HEK293 (cell line): Measurements from ENCODE around the gene SMKR1.
"Not testable (repeated sequence)": the region's sequence is repeated elsewhere in the genome, so short reads cannot be mapped to it uniquely, and the experiment has no call there.

ENCODE experiments used
- ZNF138 ChIP-seq: fragments of 450-650 bp; formaldehyde crosslinking; IDR thresholded peaks from 2 replicates; pipeline ENCODE4 v1.5.1; 2016; ENCODE audit warnings: missing biosample characterization, missing genetic modification characterization, borderline replicate concordance
- ZNF140 ChIP-seq: fragments of 450-650 bp; formaldehyde crosslinking; IDR thresholded peaks from 2 replicates; pipeline ENCODE4 v1.5.1; 2016; ENCODE audit warnings: missing biosample characterization, missing genetic modification characterization
- ZNF324 ChIP-seq: fragments of 450-650 bp; formaldehyde crosslinking; IDR thresholded peaks from 2 replicates; pipeline ENCODE4 v1.5.1; 2016; ENCODE audit warnings: missing biosample characterization, missing genetic modification characterization
- ZNF366 ChIP-seq: fragments of 450-650 bp; formaldehyde crosslinking; conservative IDR thresholded peaks from 2 replicates; pipeline ENCODE4 v1.5.1; 2016; ENCODE audit warnings: missing biosample characterization, missing genetic modification characterization
- ZNF571 ChIP-seq: fragments of 450-650 bp; formaldehyde crosslinking; IDR thresholded peaks from 2 replicates; pipeline ENCODE4 v1.5.0; 2017; ENCODE audit warnings: missing biosample characterization, missing genetic modification characterization
- ZNF658 ChIP-seq: fragments of 450-650 bp; formaldehyde crosslinking; IDR thresholded peaks from 2 replicates; pipeline ENCODE4; 2016; ENCODE audit warnings: missing biosample characterization, missing genetic modification characterization
- TF ChIP-seq, protein P1 (sequence below): fragments of 450-650 bp; formaldehyde crosslinking; IDR thresholded peaks from 2 replicates; pipeline ENCODE4 v1.5.1; 2016; ENCODE audit warnings: missing biosample characterization, missing genetic modification characterization
- TF ChIP-seq, protein P2 (sequence below): fragments of 450-650 bp; formaldehyde crosslinking; IDR thresholded peaks from 2 replicates; pipeline ENCODE4 v1.5.1; 2016; ENCODE audit warnings: missing biosample characterization, missing genetic modification characterization, low read depth
- TF ChIP-seq, protein P3 (sequence below): sonication (generic); formaldehyde crosslinking; IDR thresholded peaks from 2 replicates; pipeline ENCODE4 v1.8.1; 2022; ENCODE audit warnings: mild to moderate bottlenecking, moderate library complexity, missing genetic modification reagents
- TF ChIP-seq, protein P4 (sequence below): fragments of 450-650 bp; formaldehyde crosslinking; IDR thresholded peaks from 2 replicates; pipeline ENCODE4 v1.5.1; 2016; ENCODE audit warnings: missing biosample characterization, missing genetic modification characterization
- TF ChIP-seq, protein P5 (sequence below): fragments of 450-650 bp; formaldehyde crosslinking; IDR thresholded peaks from 2 replicates; pipeline ENCODE4 v1.5.1; 2016; ENCODE audit warnings: missing biosample characterization, missing genetic modification characterization
- TF ChIP-seq, protein P6 (sequence below): fragments of 450-650 bp; formaldehyde crosslinking; IDR thresholded peaks from 2 replicates; pipeline ENCODE4 v1.5.1; 2016; ENCODE audit warnings: missing biosample characterization, missing genetic modification characterization
- TF ChIP-seq, protein P7 (sequence below): fragments of 450-650 bp; formaldehyde crosslinking; IDR thresholded peaks from 2 replicates; pipeline ENCODE4 v1.5.1; 2016; ENCODE audit warnings: missing biosample characterization, missing genetic modification characterization, borderline replicate concordance
- TF ChIP-seq, protein P8 (sequence below): fragments of 450-650 bp; formaldehyde crosslinking; IDR thresholded peaks from 2 replicates; pipeline ENCODE4 v1.5.1; 2017; ENCODE audit warnings: missing biosample characterization, mild to moderate bottlenecking, missing genetic modification characterization, moderate library complexity

DNA sequence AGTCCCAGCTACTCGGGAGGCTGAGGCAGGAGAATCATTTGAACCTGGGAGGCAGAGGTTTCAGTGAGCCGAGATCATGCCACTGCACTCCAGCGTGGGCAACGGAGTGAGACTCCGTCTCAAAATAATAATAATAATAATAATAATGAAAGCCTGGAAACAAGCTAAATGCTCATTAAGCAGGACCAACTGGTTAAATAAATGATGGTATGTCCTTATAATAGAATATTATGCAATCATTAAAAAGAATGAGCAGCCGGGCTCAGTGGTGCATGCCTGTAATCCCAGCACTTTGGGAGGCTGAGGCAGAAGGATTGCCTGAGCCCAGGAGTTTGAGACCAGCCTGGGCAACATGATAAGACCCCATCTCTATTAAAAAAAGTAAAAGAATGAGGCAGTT is 21.0 kb upstream of the SMKR1 start:
- TF ChIP-seq, protein P1, sequence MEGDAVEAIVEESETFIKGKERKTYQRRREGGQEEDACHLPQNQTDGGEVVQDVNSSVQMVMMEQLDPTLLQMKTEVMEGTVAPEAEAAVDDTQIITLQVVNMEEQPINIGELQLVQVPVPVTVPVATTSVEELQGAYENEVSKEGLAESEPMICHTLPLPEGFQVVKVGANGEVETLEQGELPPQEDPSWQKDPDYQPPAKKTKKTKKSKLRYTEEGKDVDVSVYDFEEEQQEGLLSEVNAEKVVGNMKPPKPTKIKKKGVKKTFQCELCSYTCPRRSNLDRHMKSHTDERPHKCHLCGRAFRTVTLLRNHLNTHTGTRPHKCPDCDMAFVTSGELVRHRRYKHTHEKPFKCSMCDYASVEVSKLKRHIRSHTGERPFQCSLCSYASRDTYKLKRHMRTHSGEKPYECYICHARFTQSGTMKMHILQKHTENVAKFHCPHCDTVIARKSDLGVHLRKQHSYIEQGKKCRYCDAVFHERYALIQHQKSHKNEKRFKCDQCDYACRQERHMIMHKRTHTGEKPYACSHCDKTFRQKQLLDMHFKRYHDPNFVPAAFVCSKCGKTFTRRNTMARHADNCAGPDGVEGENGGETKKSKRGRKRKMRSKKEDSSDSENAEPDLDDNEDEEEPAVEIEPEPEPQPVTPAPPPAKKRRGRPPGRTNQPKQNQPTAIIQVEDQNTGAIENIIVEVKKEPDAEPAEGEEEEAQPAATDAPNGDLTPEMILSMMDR (tag by site-specific recombination) = not testable (repeated sequence)
- TF ChIP-seq, protein P2, sequence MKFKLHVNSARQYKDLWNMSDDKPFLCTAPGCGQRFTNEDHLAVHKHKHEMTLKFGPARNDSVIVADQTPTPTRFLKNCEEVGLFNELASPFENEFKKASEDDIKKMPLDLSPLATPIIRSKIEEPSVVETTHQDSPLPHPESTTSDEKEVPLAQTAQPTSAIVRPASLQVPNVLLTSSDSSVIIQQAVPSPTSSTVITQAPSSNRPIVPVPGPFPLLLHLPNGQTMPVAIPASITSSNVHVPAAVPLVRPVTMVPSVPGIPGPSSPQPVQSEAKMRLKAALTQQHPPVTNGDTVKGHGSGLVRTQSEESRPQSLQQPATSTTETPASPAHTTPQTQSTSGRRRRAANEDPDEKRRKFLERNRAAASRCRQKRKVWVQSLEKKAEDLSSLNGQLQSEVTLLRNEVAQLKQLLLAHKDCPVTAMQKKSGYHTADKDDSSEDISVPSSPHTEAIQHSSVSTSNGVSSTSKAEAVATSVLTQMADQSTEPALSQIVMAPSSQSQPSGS (tag by site-specific recombination) = not testable (repeated sequence)
- TF ChIP-seq ZNF138 (tag by site-specific recombination); ZNF324 (tag by site-specific recombination); ZNF140 (tag by site-specific recombination); ZNF571 (tag by site-specific recombination); ZNF366 (tag by site-specific recombination); ZNF658: not testable (repeated sequence)
- TF ChIP-seq, protein P3, sequence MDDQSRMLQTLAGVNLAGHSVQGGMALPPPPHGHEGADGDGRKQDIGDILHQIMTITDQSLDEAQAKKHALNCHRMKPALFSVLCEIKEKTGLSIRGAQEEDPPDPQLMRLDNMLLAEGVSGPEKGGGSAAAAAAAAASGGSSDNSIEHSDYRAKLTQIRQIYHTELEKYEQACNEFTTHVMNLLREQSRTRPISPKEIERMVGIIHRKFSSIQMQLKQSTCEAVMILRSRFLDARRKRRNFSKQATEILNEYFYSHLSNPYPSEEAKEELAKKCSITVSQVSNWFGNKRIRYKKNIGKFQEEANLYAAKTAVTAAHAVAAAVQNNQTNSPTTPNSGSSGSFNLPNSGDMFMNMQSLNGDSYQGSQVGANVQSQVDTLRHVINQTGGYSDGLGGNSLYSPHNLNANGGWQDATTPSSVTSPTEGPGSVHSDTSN (CRISPR knock-in tag) = not testable (repeated sequence)
- TF ChIP-seq, protein P4, sequence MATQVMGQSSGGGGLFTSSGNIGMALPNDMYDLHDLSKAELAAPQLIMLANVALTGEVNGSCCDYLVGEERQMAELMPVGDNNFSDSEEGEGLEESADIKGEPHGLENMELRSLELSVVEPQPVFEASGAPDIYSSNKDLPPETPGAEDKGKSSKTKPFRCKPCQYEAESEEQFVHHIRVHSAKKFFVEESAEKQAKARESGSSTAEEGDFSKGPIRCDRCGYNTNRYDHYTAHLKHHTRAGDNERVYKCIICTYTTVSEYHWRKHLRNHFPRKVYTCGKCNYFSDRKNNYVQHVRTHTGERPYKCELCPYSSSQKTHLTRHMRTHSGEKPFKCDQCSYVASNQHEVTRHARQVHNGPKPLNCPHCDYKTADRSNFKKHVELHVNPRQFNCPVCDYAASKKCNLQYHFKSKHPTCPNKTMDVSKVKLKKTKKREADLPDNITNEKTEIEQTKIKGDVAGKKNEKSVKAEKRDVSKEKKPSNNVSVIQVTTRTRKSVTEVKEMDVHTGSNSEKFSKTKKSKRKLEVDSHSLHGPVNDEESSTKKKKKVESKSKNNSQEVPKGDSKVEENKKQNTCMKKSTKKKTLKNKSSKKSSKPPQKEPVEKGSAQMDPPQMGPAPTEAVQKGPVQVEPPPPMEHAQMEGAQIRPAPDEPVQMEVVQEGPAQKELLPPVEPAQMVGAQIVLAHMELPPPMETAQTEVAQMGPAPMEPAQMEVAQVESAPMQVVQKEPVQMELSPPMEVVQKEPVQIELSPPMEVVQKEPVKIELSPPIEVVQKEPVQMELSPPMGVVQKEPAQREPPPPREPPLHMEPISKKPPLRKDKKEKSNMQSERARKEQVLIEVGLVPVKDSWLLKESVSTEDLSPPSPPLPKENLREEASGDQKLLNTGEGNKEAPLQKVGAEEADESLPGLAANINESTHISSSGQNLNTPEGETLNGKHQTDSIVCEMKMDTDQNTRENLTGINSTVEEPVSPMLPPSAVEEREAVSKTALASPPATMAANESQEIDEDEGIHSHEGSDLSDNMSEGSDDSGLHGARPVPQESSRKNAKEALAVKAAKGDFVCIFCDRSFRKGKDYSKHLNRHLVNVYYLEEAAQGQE (tag by site-specific recombination) = not testable (repeated sequence)
- TF ChIP-seq, protein P5, sequence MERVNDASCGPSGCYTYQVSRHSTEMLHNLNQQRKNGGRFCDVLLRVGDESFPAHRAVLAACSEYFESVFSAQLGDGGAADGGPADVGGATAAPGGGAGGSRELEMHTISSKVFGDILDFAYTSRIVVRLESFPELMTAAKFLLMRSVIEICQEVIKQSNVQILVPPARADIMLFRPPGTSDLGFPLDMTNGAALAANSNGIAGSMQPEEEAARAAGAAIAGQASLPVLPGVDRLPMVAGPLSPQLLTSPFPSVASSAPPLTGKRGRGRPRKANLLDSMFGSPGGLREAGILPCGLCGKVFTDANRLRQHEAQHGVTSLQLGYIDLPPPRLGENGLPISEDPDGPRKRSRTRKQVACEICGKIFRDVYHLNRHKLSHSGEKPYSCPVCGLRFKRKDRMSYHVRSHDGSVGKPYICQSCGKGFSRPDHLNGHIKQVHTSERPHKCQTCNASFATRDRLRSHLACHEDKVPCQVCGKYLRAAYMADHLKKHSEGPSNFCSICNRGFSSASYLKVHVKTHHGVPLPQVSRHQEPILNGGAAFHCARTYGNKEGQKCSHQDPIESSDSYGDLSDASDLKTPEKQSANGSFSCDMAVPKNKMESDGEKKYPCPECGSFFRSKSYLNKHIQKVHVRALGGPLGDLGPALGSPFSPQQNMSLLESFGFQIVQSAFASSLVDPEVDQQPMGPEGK (tag by site-specific recombination) = not testable (repeated sequence)
- TF ChIP-seq, protein P6, sequence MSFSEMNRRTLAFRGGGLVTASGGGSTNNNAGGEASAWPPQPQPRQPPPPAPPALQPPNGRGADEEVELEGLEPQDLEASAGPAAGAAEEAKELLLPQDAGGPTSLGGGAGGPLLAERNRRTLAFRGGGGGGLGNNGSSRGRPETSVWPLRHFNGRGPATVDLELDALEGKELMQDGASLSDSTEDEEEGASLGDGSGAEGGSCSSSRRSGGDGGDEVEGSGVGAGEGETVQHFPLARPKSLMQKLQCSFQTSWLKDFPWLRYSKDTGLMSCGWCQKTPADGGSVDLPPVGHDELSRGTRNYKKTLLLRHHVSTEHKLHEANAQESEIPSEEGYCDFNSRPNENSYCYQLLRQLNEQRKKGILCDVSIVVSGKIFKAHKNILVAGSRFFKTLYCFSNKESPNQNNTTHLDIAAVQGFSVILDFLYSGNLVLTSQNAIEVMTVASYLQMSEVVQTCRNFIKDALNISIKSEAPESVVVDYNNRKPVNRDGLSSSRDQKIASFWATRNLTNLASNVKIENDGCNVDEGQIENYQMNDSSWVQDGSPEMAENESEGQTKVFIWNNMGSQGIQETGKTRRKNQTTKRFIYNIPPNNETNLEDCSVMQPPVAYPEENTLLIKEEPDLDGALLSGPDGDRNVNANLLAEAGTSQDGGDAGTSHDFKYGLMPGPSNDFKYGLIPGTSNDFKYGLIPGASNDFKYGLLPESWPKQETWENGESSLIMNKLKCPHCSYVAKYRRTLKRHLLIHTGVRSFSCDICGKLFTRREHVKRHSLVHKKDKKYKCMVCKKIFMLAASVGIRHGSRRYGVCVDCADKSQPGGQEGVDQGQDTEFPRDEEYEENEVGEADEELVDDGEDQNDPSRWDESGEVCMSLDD (tag by site-specific recombination) = not testable (repeated sequence)
- TF ChIP-seq, protein P7, sequence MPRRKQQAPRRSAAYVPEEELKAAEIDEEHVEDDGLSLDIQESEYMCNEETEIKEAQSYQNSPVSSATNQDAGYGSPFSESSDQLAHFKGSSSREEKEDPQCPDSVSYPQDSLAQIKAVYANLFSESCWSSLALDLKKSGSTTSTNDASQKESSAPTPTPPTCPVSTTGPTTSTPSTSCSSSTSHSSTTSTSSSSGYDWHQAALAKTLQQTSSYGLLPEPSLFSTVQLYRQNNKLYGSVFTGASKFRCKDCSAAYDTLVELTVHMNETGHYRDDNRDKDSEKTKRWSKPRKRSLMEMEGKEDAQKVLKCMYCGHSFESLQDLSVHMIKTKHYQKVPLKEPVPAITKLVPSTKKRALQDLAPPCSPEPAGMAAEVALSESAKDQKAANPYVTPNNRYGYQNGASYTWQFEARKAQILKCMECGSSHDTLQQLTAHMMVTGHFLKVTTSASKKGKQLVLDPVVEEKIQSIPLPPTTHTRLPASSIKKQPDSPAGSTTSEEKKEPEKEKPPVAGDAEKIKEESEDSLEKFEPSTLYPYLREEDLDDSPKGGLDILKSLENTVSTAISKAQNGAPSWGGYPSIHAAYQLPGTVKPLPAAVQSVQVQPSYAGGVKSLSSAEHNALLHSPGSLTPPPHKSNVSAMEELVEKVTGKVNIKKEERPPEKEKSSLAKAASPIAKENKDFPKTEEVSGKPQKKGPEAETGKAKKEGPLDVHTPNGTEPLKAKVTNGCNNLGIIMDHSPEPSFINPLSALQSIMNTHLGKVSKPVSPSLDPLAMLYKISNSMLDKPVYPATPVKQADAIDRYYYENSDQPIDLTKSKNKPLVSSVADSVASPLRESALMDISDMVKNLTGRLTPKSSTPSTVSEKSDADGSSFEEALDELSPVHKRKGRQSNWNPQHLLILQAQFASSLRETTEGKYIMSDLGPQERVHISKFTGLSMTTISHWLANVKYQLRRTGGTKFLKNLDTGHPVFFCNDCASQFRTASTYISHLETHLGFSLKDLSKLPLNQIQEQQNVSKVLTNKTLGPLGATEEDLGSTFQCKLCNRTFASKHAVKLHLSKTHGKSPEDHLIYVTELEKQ (tag by site-specific recombination) = not testable (repeated sequence)
- TF ChIP-seq, protein P8, sequence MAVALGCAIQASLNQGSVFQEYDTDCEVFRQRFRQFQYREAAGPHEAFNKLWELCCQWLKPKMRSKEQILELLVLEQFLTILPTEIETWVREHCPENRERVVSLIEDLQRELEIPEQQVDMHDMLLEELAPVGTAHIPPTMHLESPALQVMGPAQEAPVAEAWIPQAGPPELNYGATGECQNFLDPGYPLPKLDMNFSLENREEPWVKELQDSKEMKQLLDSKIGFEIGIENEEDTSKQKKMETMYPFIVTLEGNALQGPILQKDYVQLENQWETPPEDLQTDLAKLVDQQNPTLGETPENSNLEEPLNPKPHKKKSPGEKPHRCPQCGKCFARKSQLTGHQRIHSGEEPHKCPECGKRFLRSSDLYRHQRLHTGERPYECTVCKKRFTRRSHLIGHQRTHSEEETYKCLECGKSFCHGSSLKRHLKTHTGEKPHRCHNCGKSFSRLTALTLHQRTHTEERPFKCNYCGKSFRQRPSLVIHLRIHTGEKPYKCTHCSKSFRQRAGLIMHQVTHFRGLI (tag by site-specific recombination) = not testable (repeated sequence)
